Endothelial cell (in vitro differentiated cells): ENCODE measurements around the gene DEUP1. TPM values are rescaled to one million over a fixed set of nuclear protein-coding genes. Genes with fewer than 3 reads are reported as not detected.

ENCODE experiments used
- DNase-seq: peaks from one replicate; pipeline ENCODE4 v3.0.0; 2021; ENCODE audit warnings: low spot score
- H3K27ac Mint-ChIP-seq: one replicate; pipeline ENCODE4 v1.8.0; 2021; ENCODE audit warnings: mixed read lengths, inconsistent platforms; ENCODE audit not compliant: unreplicated experiment
- H3K27me3 Mint-ChIP-seq: one replicate; pipeline ENCODE4 v1.8.0; 2021; ENCODE audit warnings: mild to moderate bottlenecking, moderate library complexity, mixed read lengths, inconsistent platforms; ENCODE audit not compliant: unreplicated experiment
- H3K36me3 Mint-ChIP-seq: one replicate; pipeline ENCODE4 v1.8.0; 2021; ENCODE audit warnings: mild to moderate bottlenecking, low read depth, mixed read lengths, inconsistent platforms; ENCODE audit not compliant: unreplicated experiment
- H3K4me1 Mint-ChIP-seq: one replicate; pipeline ENCODE4 v1.8.0; 2021; ENCODE audit warnings: mild to moderate bottlenecking, mixed read lengths, inconsistent platforms; ENCODE audit not compliant: unreplicated experiment
- H3K4me3 Mint-ChIP-seq: one replicate; pipeline ENCODE4 v1.8.0; 2021; ENCODE audit warnings: mild to moderate bottlenecking, mixed read lengths, inconsistent platforms; ENCODE audit not compliant: unreplicated experiment
- H3K9me3 Mint-ChIP-seq: one replicate; pipeline ENCODE4 v1.8.0; 2021; ENCODE audit warnings: mixed read lengths, inconsistent platforms; ENCODE audit not compliant: unreplicated experiment
- total RNA-seq: library from RNA; stranded (reverse); fragmentation: NEBNext Ultra II Directional; extraction: Animal tissue kit (Norgen Biotek cat#: 25700); gene quantifications from one replicate; pipeline ENCODE4 v1.2.1, GENCODE V29; 2021; ENCODE audit not compliant: unreplicated experiment
- TF ChIP-seq, protein P1 (sequence below): fragments of 200-600 bp; sonication (generic); IDR thresholded peaks from one replicate; pipeline ENCODE4 v1.5.0; 2021; ENCODE audit warnings: antibody characterized with exemption; ENCODE audit not compliant: unreplicated experiment

DEUP1 gene
- total RNA-seq, 1 donor from 2014 or later, result not detected

DNA sequence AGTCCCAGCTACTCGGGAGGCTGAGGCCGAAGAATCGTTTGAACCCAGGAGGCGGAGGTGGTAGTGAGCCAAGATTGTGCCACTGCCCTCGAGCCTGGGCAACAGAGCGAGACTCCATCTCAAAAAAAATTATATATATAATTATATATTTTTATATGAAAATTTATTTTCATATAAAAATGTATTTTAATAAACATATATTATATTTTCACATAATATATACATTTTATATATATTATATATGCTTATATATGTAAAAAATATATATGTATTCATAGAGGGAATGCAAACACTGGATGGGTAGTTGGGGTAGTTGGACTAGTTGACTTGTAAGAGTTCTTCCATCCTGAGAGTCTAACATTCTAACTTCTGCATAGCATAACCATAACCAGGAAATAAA is 20.3 kb downstream of the DEUP1 start:
- H3K36me3 Mint-ChIP-seq, result peaks cover 5% of the 10 kb centered on the region
- H3K27ac Mint-ChIP-seq, result no peak overlapping the region
- DNase-seq, result no peak
- TF ChIP-seq, protein P1, sequence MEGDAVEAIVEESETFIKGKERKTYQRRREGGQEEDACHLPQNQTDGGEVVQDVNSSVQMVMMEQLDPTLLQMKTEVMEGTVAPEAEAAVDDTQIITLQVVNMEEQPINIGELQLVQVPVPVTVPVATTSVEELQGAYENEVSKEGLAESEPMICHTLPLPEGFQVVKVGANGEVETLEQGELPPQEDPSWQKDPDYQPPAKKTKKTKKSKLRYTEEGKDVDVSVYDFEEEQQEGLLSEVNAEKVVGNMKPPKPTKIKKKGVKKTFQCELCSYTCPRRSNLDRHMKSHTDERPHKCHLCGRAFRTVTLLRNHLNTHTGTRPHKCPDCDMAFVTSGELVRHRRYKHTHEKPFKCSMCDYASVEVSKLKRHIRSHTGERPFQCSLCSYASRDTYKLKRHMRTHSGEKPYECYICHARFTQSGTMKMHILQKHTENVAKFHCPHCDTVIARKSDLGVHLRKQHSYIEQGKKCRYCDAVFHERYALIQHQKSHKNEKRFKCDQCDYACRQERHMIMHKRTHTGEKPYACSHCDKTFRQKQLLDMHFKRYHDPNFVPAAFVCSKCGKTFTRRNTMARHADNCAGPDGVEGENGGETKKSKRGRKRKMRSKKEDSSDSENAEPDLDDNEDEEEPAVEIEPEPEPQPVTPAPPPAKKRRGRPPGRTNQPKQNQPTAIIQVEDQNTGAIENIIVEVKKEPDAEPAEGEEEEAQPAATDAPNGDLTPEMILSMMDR, result no peak
- no peaks in the 10 kb centered on the region for H3K27me3 Mint-ChIP-seq
- H3K4me3 Mint-ChIP-seq, result no peak overlapping the region
- H3K4me1 Mint-ChIP-seq, result no peaks in the 10 kb centered on the region
- H3K9me3 Mint-ChIP-seq, result no peaks in the 10 kb centered on the region

DNA sequence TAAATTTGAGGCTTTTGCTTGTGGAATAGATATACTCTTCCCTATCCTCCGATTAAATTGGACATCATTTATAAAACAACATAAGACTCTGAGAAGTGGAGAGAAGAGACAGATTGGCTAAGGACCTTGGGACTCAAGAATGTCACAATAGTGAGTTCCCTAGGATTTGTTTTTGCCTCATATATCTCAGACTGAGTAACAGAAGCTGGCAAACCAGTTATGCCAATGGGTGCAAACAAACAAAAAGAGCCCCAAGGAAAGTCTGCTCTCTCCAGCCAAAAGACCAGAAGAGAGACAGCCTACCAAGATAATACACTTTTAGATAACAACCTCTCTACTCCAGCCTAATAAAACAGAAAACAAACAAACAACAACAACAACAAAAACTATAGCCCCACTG is 28.9 kb downstream of the DEUP1 start:
- Mint-ChIP-seq H3K27me3 (no peaks in the 10 kb centered on the region), H3K4me3 (no peak overlapping the region), H3K36me3 (peaks cover under 1% of the 10 kb centered on the region), H3K4me1 (no peaks in the 10 kb centered on the region), H3K9me3 (no peaks in the 10 kb centered on the region), H3K27ac (no peak overlapping the region)
- DNase-seq, result no peak
- TF ChIP-seq, protein P1, result no peak

DNA sequence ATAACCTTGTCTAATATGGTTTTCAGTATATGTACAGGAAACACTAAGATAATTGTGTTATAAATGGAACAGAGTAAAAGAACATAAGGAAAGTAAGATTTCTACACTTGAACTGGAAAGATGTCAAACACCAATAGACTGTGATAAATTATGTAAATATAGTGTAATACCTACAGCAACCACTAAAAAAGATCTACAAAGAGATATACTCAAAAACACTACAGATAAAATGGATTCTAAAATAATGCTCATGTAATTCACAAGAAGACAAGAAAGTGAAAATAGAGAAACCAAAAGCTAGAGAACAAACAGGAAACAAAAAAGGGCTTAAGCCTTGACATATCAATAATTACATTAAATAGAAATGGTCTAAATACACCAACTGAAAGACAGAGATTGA is 30.9 kb downstream of the DEUP1 start:
- no peak for DNase-seq
- no peak overlapping the region for H3K27ac Mint-ChIP-seq
- TF ChIP-seq, protein P1, result peak; percentile 58
- H3K4me3 Mint-ChIP-seq, result no peak overlapping the region
- no peaks in the 10 kb centered on the region for H3K36me3 Mint-ChIP-seq
- H3K9me3 Mint-ChIP-seq, result no peaks in the 10 kb centered on the region
- H3K4me1 Mint-ChIP-seq, result no peaks in the 10 kb centered on the region
- no peaks in the 10 kb centered on the region for H3K27me3 Mint-ChIP-seq

DNA sequence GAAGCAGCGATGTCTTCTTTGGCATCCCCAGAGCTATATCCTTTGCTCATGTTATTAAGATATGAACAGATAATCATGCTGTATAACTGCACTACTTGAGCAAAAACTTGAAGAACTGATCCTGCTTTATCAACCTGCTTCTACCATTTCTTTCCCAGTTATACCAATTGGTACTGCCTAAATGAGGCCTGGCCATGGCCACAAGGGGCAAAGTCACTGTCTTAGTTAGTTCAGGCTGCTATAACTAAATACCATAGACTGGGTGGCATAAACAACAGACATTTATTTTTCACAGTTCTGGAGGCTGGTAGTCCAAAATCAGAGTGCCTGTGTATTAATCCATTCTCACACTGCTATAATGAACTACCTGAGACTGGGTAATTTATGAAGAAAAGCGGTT is 37.5 kb downstream of the DEUP1 start:
- H3K27ac Mint-ChIP-seq, result no peak overlapping the region
- no peaks in the 10 kb centered on the region for H3K36me3 Mint-ChIP-seq
- no peak for DNase-seq
- no peak overlapping the region for H3K4me3 Mint-ChIP-seq
- no peaks in the 10 kb centered on the region for H3K4me1 Mint-ChIP-seq
- TF ChIP-seq, protein P1, result no peak
- no peaks in the 10 kb centered on the region for H3K9me3 Mint-ChIP-seq
- no peaks in the 10 kb centered on the region for H3K27me3 Mint-ChIP-seq

DNA sequence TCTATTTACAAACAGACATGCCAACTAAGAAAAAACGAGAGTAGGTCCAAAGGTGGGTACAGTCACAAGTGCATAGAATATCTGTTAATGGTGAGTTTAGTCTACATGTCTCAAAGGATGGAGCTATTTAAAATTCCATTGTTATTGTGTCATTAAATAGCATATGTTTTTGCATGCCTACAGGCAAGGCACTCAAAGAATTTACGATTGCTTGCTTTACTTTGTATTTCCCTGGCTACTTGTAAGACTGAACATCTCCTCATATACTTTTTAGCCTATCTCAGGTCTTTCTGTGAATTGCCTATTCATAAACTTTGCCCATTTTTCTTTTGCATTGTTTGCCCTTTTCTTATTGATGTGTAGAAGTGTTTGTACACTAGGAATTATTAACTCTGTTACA is 39.7 kb downstream of the DEUP1 start:
- DNase-seq, result no peak
- Mint-ChIP-seq H3K9me3 (no peaks in the 10 kb centered on the region), H3K27me3 (no peaks in the 10 kb centered on the region), H3K27ac (no peak overlapping the region), H3K4me3 (no peak overlapping the region), H3K4me1 (no peaks in the 10 kb centered on the region), H3K36me3 (no peaks in the 10 kb centered on the region)
- TF ChIP-seq, protein P1, result no peak
